Skeletal muscle tissue (tissue), 4 donors: ENCODE data around the gene CACNG4. TPM values are rescaled to one million over a fixed set of nuclear protein-coding genes. Genes with fewer than 3 reads are reported as not detected.

Experiments used
- H3K27ac ChIP-seq: one replicate; pipeline ENCODE4 v1.7.0; 2013; ENCODE audit warnings: mild to moderate bottlenecking, low read depth, low read length, inconsistent platforms
- H3K27me3 ChIP-seq, 3 donors: one replicate each; pipeline ENCODE4 v1.7.0; 2013; ENCODE audit warnings: low read length in 3 of 3; ENCODE audit not compliant: control insufficient read depth in 3 of 3, insufficient read depth in 3 of 3
- H3K36me3 ChIP-seq, 3 donors: one replicate each; pipeline ENCODE4 v1.7.0; 2013; ENCODE audit warnings: low read length in 3 of 3; ENCODE audit not compliant: control insufficient read depth in 3 of 3, insufficient read depth in 3 of 3
- H3K4me1 ChIP-seq, 3 donors: one replicate each; pipeline ENCODE4 v1.7.0; 2013; ENCODE audit warnings: low read length in 3 of 3, mild to moderate bottlenecking in 3 of 3; ENCODE audit not compliant: control insufficient read depth in 3 of 3, insufficient read depth in 3 of 3
- H3K4me3 ChIP-seq, 3 donors: one replicate each; pipeline ENCODE4 v1.7.0; 2013; ENCODE audit warnings: low read length in 3 of 3
- H3K9ac ChIP-seq, 3 donors: one replicate each; pipeline ENCODE4 v1.7.0; 2013; ENCODE audit warnings: low read length in 3 of 3, mild to moderate bottlenecking in 3 of 3, moderate library complexity in 2 of 3, low read depth in 1 of 3
- H3K9me3 ChIP-seq, 3 donors: one replicate each; pipeline ENCODE4 v1.7.0; 2013; ENCODE audit warnings: low read length in 3 of 3; ENCODE audit not compliant: control insufficient read depth in 3 of 3
- total RNA-seq: library from RNA; depleted of rRNA; stranded (reverse); fragments of >200 nt; gene quantifications from one replicate; pipeline ENCODE4 v1.2.3, GENCODE V29; 2014
- donor health status: Osteomylitis.

The CACNG4 gene
- total RNA-seq, 1 donor from 2014 or later, result 1.6 TPM

DNA sequence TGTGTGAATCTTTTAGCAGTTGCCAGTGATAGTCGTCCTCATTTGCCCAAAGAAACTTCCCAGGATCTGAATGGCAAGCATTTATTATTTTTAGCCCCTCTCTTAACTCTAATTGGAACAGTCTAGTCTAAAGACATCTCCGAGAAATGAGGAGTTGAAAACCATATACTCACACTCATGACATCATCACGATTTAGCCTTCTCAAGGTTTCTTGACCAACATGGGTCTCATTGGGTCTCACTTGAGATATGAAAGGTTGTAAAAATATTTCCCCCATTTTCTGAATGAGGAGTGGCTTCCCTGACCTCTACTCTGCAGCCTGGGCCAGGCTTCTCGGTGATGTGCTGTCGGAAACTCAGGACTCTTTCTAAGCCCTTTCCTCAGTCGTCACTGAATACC, 42.8 kb downstream of the CACNG4 start:
- no peak overlapping the region for H3K9ac ChIP-seq
- no peaks in the 10 kb centered on the region for H3K36me3 ChIP-seq
- peaks cover 0 to 2% (median 0%) of the 10 kb centered on the region in 3 donors for H3K9me3 ChIP-seq
- H3K27me3 ChIP-seq, result peaks cover 0 to 4% (median 3%) of the 10 kb centered on the region in 3 donors
- H3K4me3 ChIP-seq, result no peak overlapping the region
- H3K4me1 ChIP-seq, result no peaks in the 10 kb centered on the region
- no peak overlapping the region for H3K27ac ChIP-seq

DNA sequence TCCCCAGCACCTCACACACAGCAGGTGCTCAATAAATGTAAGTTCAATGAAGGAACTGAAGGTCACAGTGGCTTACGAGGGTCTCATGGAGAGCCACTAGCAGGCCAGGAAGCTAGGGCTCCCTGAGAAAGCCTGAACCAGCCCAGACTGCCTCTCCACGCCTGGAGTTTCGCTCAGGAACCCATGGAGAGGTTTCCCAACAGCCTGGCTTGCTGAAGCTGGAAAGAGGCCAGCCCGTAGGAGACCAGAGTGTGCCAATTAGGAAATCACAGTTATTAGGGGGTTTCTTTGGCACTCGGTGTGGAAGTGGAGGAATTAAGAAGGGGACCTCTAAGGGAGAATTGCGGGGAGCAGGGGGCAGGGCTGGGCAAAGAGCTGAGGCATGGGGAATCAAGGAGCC, 43.6 kb downstream of the CACNG4 start:
- no peak overlapping the region for H3K27ac ChIP-seq
- H3K27me3 ChIP-seq, result peaks cover 0 to 4% (median 3%) of the 10 kb centered on the region in 3 donors
- H3K9ac ChIP-seq, result no peak overlapping the region
- no peaks in the 10 kb centered on the region for H3K36me3 ChIP-seq
- no peak overlapping the region for H3K4me3 ChIP-seq
- peaks cover 0 to 2% (median 0%) of the 10 kb centered on the region in 3 donors for H3K9me3 ChIP-seq
- no peaks in the 10 kb centered on the region for H3K4me1 ChIP-seq

GRCh38 chr17:67011527-67012175, 47.1 kb downstream of the CACNG4 start:
- Histone ChIP-seq H3K27me3 (peaks cover 0 to 4% (median 3%) of the 10 kb centered on the region in 3 donors), H3K9me3 (peaks cover 0 to 2% (median 0%) of the 10 kb centered on the region in 3 donors), H3K9ac (no peak overlapping the region), H3K4me1 (no peaks in the 10 kb centered on the region), H3K27ac (no peak overlapping the region), H3K36me3 (no peaks in the 10 kb centered on the region), H3K4me3 (no peak overlapping the region)

DNA sequence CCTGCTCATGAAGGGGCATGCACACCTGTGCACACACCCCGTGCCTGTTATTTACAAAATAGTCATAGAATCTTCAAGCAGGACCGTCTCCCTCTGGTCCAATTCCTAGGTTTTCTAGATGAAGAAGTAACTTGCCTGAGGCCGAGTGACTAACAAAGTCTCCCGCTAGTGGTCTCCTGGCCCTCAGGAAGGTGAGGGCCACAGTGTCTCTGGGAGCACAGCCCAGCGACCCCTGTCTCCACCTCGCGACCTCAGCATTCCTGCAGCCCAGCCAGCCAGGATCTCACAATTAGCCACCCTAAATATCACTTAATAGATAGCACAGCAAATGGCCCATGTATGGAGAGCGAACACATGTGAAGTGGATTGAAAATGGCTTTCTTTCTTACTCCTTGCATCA, 49.4 kb downstream of the CACNG4 start:
- no peak overlapping the region for H3K4me3 ChIP-seq
- H3K4me1 ChIP-seq, result no peaks in the 10 kb centered on the region
- H3K36me3 ChIP-seq, result no peaks in the 10 kb centered on the region
- no peaks in the 10 kb centered on the region for H3K9me3 ChIP-seq
- peaks cover 0 to 4% (median 3%) of the 10 kb centered on the region in 3 donors for H3K27me3 ChIP-seq
- no peak overlapping the region for H3K9ac ChIP-seq
- no peak overlapping the region for H3K27ac ChIP-seq

GRCh38 chr17:67015001-67015400, 50.5 kb downstream of the CACNG4 start:
- peaks cover 0 to 4% (median 3%) of the 10 kb centered on the region in 3 donors for H3K27me3 ChIP-seq

DNA sequence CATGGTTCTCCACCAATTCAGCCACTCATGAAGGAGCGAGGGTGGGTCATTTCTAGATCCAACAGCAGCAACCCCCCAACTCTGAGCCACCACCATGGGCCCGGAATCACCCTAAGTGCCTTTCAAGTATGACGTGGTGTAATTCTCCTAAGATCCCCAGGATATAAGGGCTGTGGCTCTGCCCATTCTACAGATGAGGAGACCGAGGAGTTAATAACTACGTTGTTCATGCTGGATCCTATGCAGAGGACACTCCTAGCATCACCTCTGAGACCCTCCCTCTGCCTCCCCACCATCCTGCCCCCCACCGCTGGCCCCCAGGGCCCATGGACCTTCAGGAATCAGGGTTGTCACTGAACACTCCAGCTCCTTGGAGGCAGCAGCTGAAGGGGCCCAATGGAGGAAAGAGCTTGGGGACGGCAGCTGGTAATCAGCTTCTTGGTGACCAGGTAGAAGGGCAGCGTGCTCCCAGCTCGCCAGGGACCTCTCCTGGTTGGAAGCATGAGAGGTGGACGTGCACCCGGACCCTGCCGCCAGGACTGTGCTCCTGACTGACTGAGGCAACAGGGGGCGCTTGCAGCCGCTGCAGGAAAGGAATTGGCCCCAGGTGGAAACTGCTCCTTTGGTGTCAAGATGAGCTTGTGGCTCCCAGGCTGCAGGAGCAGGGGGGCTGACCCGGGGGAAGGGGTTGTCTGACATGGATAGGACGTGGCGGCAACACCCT, 51.7 kb downstream of the CACNG4 start:
- H3K4me1 ChIP-seq, result peaks cover 0 to 1% (median 0%) of the 10 kb centered on the region in 3 donors
- no peak overlapping the region for H3K9ac ChIP-seq
- no peaks in the 10 kb centered on the region for H3K36me3 ChIP-seq
- H3K9me3 ChIP-seq, result no peaks in the 10 kb centered on the region
- H3K27ac ChIP-seq, result no peak overlapping the region
- H3K27me3 ChIP-seq, result peaks cover 0 to 4% (median 0%) of the 10 kb centered on the region in 3 donors
- H3K4me3 ChIP-seq, result no peak overlapping the region

More at GRCh38 chr17:67015001-67015400, 50.5 kb downstream of the CACNG4 start:
- no peaks in the 10 kb centered on the region for H3K9me3 ChIP-seq
- H3K4me3 ChIP-seq, result no peak overlapping the region
- H3K36me3 ChIP-seq, result no peaks in the 10 kb centered on the region
- H3K9ac ChIP-seq, result no peak overlapping the region
- H3K4me1 ChIP-seq, result no peaks in the 10 kb centered on the region
- no peak overlapping the region for H3K27ac ChIP-seq

DNA sequence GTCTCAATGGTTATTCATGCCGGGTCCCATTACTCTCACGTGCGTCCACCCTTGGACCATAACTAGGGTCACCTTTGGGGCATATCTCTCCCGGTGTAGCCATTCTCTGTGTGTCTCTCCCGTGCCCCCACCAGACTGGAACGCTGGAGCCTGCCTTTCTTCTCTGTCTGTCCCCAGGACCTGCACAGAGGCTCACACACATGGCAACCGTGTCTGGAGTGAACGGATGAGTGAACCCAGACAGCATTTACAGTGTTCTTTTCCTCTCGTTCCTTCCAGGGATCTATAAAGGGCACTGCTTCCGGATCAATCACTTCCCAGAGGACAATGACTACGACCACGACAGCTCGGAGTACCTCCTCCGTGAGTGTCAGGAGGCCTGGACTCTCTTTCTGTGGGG, 53.4 kb downstream of the CACNG4 start:
- H3K27ac ChIP-seq, result no peak overlapping the region
- H3K36me3 ChIP-seq, result no peaks in the 10 kb centered on the region
- H3K4me1 ChIP-seq, result peaks cover 12 to 16% (median 16%) of the 10 kb centered on the region in 3 donors
- H3K9ac ChIP-seq, result no peak overlapping the region
- peaks cover 0 to 4% (median 0%) of the 10 kb centered on the region in 3 donors for H3K27me3 ChIP-seq
- no peaks in the 10 kb centered on the region for H3K9me3 ChIP-seq
- no peak overlapping the region for H3K4me3 ChIP-seq

GRCh38 chr17:67018471-67019434, 54.2 kb downstream of the CACNG4 start:
- Histone ChIP-seq H3K27ac (no peak overlapping the region), H3K36me3 (no peaks in the 10 kb centered on the region), H3K4me3 (no peak overlapping the region), H3K9me3 (no peaks in the 10 kb centered on the region), H3K9ac (no peak overlapping the region), H3K4me1 (peaks cover 12 to 16% (median 16%) of the 10 kb centered on the region in 3 donors), H3K27me3 (peaks cover 0 to 4% (median 0%) of the 10 kb centered on the region in 3 donors)

- H3K4me3 ChIP-seq, result no peak overlapping the region
- no peaks in the 10 kb centered on the region for H3K36me3 ChIP-seq
- peaks cover 0 to 4% (median 3%) of the 10 kb centered on the region in 3 donors for H3K27me3 ChIP-seq
- H3K9ac ChIP-seq, result no peak overlapping the region
- H3K27ac ChIP-seq, result no peak overlapping the region
- H3K9me3 ChIP-seq, result no peaks in the 10 kb centered on the region
- H3K4me1 ChIP-seq, result peaks cover 12 to 16% (median 16%) of the 10 kb centered on the region in 3 donors
These were observed 55.3 kb downstream of the CACNG4 start for GRCh38 chr17:67019809-67020208.
